ENCODE data around the gene COL5A1. TPM values are rescaled to one million over a fixed set of nuclear protein-coding genes. Genes with fewer than 3 reads are reported as not detected.
A peak's percentile ranks its signal among the peaks of the same experiment; 100 is the strongest.

The COL5A1 gene
- total and polyA plus RNA-seq, 2 donors (not counting 1 experiment from before 2014, with no cell fraction given): 72.8 to 109 TPM

DNA sequence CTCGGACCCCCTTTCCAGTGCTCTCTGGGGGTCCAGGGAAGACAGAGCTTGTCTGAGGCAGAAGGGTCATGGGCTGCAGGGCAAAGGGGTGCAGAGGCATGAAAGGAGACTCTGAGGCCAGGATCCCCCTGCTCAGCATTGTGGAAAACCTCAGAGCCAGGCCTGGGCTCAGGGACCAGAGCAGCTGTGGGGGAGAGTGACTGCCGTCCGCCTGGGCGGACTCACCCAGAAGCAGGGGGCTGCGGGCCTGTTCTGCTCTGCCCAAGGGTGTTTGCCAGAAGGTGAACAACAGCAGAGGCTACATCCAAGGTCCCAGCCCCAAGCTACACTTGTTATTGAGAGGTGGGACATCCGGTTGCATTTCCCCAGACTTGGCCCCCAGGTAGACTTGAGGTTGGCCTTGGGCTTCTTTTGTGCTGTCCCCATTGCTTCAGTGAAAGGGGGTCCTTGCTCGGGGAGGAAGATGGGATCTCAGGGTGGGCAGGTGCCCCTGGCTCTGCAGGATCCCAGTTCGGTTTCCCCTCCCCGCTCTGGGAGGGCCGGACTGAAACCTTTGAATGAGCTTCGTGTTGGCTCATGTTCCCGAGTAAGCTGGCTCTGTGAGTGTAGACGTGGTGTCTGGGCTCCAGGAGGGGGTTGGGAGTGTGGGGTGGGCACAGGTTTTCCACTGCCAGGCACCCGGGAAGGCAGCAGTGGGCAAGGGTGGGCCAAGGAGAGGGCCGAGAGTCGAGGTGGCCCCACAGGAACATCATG lies 92.1 kb downstream of the COL5A1 start:
- Histone ChIP-seq H3K9ac (ENCODE audit: insufficient read depth, low read length) (no peak overlapping the region), H3K9me3 (ENCODE audit: control insufficient read depth, insufficient read depth, low read depth, low read length) (no peaks in the 10 kb centered on the region), H3K27me3 (ENCODE audit: control insufficient read depth, insufficient read depth, low read length) (no peaks in the 10 kb centered on the region), H3K4me2 (ENCODE audit: extremely low read depth, insufficient read depth, low read length) (no peak overlapping the region), H3K79me2 (ENCODE audit: control insufficient read depth, insufficient read depth, low read length) (no peaks in the 10 kb centered on the region), H3K4me3 (replicated peaks in 1 of 4; ENCODE audit: control extremely low read depth in 1 of 4, insufficient read depth in 1 of 4, low read depth in 3 of 4, low read length in 4 of 4) (no peak overlapping the region), H3K4me1 (ENCODE audit: control insufficient read depth, extremely low read depth, insufficient read depth, low read length) (peaks cover 20% of the 10 kb centered on the region), H3K27ac (ENCODE audit: insufficient read depth, low read length) (no peak overlapping the region), H3K36me3 (ENCODE audit: control insufficient read depth, insufficient read depth, low read length) (peaks cover 38% of the 10 kb centered on the region), H2AFZ (ENCODE audit: low read length) (no peak overlapping the region), H4K20me1 (ENCODE audit: control insufficient read depth, extremely low read depth, insufficient read depth, low read length) (no peaks in the 10 kb centered on the region)
- no peak for TF ChIP-seq CTCF (conservative IDR thresholded peaks at IDR 0.05 in 1 of 2, IDR thresholded peaks at IDR 0.05 in 1 of 2; ENCODE audit: low read depth in 1 of 2, low read length in 2 of 2)
- no peak for TF ChIP-seq EZH2 (IDR thresholded peaks at IDR 0.05; ENCODE audit: low read length, missing control alignments)
- no peak for DNase-seq (ENCODE audit: low read depth in 2 of 2)

DNA sequence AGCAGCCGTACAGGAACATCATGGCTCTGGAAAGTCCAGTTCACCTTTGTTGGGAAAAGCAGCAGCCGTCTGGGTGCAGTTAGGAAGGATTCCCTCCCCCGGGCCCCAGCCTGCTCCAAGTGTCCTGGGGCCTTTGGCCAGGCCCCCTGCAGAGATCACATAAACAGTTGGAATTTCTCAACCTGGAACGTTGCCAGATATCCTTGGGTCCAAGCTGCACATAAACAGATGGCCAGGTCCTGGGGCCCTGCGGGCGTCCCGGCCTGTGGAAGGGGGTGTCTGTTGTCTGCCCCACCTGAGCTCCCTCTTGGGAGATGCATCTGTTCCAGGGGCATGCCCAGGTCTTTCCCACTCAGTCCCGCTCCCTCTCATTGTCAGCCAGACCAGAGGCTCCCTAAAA lies 92.7 kb downstream of the COL5A1 start:
- peak; percentile 57 to 74 for DNase-seq (ENCODE audit: low read depth in 2 of 2)
- no peaks in the 10 kb centered on the region for H3K79me2 ChIP-seq (ENCODE audit: control insufficient read depth, insufficient read depth, low read length)
- TF ChIP-seq CTCF (conservative IDR thresholded peaks at IDR 0.05 in 1 of 2, IDR thresholded peaks at IDR 0.05 in 1 of 2; ENCODE audit: low read depth in 1 of 2, low read length in 2 of 2) (no peak), EZH2 (IDR thresholded peaks at IDR 0.05; ENCODE audit: low read length, missing control alignments) (no peak)
- no peaks in the 10 kb centered on the region for H3K9me3 ChIP-seq (ENCODE audit: control insufficient read depth, insufficient read depth, low read depth, low read length)
- H3K27me3 ChIP-seq (ENCODE audit: control insufficient read depth, insufficient read depth, low read length): no peaks in the 10 kb centered on the region
- H3K36me3 ChIP-seq (ENCODE audit: control insufficient read depth, insufficient read depth, low read length): peaks cover 37% of the 10 kb centered on the region
- no peak overlapping the region for H3K4me3 ChIP-seq (replicated peaks in 1 of 4; ENCODE audit: control extremely low read depth in 1 of 4, insufficient read depth in 1 of 4, low read depth in 3 of 4, low read length in 4 of 4)
- peaks cover 20% of the 10 kb centered on the region for H3K4me1 ChIP-seq (ENCODE audit: control insufficient read depth, extremely low read depth, insufficient read depth, low read length)
- no peak overlapping the region for H3K4me2 ChIP-seq (ENCODE audit: extremely low read depth, insufficient read depth, low read length)
- no peak overlapping the region for H3K27ac ChIP-seq (ENCODE audit: insufficient read depth, low read length)
- no peaks in the 10 kb centered on the region for H4K20me1 ChIP-seq (ENCODE audit: control insufficient read depth, extremely low read depth, insufficient read depth, low read length)
- H2AFZ ChIP-seq (ENCODE audit: low read length): no peak overlapping the region
- H3K9ac ChIP-seq (ENCODE audit: insufficient read depth, low read length): no peak overlapping the region

DNA sequence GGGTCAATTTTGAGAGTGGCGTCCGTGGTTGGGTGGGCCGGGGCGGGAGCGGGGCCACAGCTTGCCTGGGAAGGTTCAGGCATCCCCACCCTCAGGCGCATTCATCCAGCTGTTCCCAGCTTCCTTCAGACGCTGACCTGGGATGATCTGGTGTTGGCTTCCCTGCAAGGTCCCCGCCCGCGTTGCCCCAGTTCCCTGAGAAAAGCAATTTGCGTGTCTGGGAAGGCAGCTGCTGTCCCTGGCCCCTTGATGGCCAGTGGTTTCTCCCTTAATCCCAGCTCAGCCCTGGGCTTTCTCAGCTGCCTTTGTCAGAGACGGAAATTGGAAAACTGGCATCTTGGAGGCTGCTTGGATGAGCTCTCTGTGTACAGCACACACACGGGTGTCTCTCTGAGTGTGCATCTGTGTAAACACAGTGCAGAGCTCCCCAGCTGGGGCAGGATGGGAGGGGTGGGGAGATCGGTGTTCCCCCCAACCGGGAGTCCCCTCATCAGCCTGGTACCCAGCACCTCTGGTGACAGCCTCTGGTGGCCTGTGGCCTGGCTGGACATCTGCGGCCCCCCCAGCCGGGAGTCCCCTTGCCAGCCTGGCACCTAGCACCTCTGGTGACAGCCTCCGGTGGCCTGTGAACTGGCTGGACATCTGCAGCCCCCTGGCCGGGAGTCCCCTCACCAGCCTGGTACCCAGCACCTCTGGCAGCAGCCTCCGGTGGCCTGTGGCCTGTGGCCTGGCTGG lies 94.0 kb downstream of the COL5A1 start:
- H3K9ac ChIP-seq (ENCODE audit: insufficient read depth, low read length): no peak overlapping the region
- H3K79me2 ChIP-seq (ENCODE audit: control insufficient read depth, insufficient read depth, low read length): no peaks in the 10 kb centered on the region
- H2AFZ ChIP-seq (ENCODE audit: low read length): no peak overlapping the region
- no peaks in the 10 kb centered on the region for H3K9me3 ChIP-seq (ENCODE audit: control insufficient read depth, insufficient read depth, low read depth, low read length)
- TF ChIP-seq CTCF (conservative IDR thresholded peaks at IDR 0.05 in 1 of 2, IDR thresholded peaks at IDR 0.05 in 1 of 2; ENCODE audit: low read depth in 1 of 2, low read length in 2 of 2) (no peak), EZH2 (IDR thresholded peaks at IDR 0.05; ENCODE audit: low read length, missing control alignments) (no peak)
- H3K4me2 ChIP-seq (ENCODE audit: extremely low read depth, insufficient read depth, low read length): no peak overlapping the region
- no peaks in the 10 kb centered on the region for H3K27me3 ChIP-seq (ENCODE audit: control insufficient read depth, insufficient read depth, low read length)
- H3K4me1 ChIP-seq (ENCODE audit: control insufficient read depth, extremely low read depth, insufficient read depth, low read length): peaks cover 20% of the 10 kb centered on the region
- peak in 1 of 2 donors; percentile 69 for DNase-seq (ENCODE audit: low read depth in 2 of 2)
- no peak overlapping the region for H3K4me3 ChIP-seq (replicated peaks in 1 of 4; ENCODE audit: control extremely low read depth in 1 of 4, insufficient read depth in 1 of 4, low read depth in 3 of 4, low read length in 4 of 4)
- no peaks in the 10 kb centered on the region for H4K20me1 ChIP-seq (ENCODE audit: control insufficient read depth, extremely low read depth, insufficient read depth, low read length)
- H3K27ac ChIP-seq (ENCODE audit: insufficient read depth, low read length): no peak overlapping the region
- peaks cover 45% of the 10 kb centered on the region for H3K36me3 ChIP-seq (ENCODE audit: control insufficient read depth, insufficient read depth, low read length)

Data from fibroblast of lung (primary cell).